NCI-H526 (cell line): ENCODE measurements around the gene CCDC137.

ENCODE experiments used
- DNase-seq, 2 experiments: peaks; one replicate each; lab custom pipeline; 2025; lab: John Stamatoyannopoulos, UW

Gene CCDC137

DNA sequence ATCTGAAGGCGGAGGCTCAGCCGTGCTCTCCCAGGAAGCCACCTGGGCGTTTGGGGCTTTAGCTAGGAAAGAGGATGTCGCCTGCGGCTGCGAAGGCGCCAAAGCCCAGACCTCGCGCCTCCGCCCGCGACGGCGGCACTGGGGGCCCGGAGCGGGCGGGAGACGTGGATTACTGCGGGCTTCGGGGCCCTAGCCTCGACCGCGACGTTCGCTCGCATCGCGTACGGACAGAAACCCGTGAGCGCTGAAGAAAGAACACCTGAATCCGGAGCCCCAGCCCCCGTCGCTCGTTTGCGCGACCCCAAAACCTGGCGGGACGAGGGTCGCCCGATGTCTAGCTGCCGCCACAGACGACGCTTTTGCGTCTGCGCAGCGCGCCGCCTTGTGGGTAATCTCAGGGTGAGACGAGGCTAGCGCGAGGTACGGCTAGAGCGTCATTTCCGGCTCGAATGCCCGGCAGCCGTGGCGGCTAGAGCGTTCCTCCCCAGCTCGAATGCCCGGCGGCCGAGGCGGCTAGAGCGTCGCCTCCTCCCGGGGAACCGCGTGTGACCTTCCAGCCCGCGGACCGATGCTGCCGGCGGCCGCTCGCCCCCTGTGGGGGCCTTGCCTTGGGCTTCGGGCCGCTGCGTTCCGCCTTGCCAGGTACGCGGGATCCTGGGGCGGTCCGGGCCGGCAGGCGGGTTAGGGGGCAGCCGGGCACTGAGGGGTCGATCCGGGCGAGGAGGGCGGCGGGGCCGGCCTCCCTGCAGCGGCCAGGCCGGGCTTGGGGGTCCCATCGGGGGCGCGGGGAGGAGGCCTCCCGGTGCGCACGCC is 36.6 kb downstream of the CCDC137 start, which contains the start of gene MRPL12:
TSS of gene MRPL12 (plus strand) at position 434 of the 813 bp plus-strand sequence. CDS start at position 569, 135 bp downstream.
- DNase-seq: peak; percentile 71 to 98

DNA sequence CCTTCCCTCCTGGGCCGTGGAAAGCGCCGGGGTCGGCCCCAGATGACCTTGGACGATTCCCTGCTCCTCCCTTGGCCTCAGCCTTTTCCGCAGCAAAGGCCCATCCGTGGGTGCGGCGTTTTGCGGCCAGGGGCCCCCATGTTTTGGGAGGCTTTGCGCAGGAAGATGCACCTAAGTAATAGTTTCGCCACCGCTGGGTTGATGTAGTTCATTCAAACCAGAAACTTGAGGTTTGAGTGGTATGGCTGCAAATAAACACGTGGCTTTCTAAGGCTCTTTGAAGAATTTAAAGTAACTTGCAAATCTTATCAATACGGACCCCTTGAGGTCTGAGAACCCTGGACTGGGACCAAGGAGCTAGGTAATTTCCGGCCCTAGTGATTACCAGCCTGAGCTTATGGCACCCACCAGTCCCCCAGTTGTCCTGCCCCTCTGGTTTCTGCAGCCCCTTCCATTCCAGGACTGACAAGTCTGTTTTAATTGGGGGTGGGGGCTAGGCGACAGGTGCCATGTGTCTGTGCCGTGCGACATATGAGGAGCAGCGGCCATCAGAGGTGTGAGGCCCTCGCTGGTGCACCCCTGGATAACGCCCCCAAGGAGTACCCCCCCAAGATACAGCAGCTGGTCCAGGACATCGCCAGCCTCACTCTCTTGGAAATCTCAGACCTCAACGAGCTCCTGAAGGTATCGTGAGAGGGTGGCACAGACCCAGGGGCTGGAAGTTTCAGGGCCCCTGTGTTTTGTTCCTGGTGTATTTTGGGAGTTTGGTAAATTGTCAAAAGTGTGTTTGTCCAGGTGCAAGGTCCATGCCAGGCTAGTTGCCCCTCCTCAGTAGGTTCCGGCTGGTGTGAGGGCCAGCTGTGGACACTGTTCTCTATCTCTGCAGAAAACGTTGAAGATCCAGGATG is 37.5 kb downstream of the CCDC137 start:
- DNase-seq: no peak

GRCh38 chr17:81705518-81706231 is 39.1 kb downstream of the CCDC137 start:
- no peak for DNase-seq

- no peak for DNase-seq
Observed at GRCh38 chr17:81706232-81706611, 39.7 kb downstream of the CCDC137 start.

- no peak for DNase-seq
Observed at GRCh38 chr17:81706757-81707624, 40.5 kb downstream of the CCDC137 start.

DNA sequence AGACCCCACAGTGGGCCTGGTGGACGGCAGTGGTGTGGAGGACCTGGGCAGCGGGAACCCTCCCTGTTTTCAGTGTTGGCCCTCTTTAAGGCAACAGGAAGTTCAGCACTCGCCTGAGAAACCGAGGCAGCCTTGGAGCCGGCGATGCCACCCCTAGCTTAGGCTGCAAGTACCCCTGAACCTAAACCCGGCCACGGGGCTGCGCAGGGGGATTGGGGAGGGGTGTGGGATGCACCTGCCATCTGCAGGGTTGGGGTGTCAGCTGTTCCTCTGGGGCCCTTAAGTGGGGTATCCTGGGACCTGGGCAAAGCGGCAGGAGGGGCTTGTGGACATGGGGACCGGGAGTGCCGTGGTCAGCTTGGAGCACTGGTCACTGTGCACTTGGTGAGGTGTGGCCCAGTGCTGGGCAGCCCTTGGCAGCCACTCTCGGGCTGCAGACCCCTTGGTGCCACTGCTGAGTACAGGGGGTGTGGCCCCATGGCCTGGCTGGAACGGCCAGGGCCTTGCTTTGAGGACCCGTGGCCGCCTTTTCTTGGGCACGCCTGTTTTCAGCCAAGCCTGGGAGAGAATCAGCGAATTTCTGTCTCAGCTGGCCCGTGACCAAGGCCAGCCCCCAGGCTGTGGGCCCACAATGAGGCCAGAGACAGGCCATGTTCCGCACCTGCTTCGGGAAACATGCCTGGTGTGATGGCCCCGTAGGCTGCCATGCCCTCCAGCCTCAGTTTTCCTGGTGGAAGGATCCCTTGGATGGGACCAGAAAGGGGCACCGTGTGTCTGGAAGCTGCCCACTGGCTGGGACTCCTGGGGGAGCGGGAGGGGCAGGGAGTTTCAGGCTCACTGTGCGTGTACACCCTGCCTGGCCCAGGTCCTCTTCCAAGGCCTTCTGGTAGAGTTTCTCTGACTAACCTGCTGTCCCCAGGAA is 41.4 kb downstream of the CCDC137 start:
- no peak for DNase-seq

DNA sequence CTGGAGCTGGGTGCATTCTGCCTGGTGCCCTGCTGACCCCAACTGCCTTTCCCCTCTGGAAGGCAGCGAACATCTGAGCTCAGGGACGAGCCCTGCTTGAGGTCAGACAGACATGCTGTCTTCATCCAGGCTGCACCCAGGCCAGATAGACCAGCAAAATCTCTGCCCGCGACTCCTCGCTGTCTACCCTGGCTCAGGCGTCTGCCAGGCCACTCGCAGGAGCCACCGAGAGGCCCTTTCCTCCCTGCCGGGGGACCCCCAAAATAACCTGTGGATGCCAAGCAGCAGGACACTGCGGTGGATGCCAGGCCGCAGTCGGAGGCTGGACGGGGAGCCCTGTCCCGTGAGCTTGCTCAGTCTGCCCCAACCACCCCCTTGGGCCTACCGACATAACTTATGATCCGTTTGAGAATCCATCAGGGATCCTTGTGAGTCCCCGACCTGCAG is 42.2 kb downstream of the CCDC137 start:
- DNase-seq: no peak

DNA sequence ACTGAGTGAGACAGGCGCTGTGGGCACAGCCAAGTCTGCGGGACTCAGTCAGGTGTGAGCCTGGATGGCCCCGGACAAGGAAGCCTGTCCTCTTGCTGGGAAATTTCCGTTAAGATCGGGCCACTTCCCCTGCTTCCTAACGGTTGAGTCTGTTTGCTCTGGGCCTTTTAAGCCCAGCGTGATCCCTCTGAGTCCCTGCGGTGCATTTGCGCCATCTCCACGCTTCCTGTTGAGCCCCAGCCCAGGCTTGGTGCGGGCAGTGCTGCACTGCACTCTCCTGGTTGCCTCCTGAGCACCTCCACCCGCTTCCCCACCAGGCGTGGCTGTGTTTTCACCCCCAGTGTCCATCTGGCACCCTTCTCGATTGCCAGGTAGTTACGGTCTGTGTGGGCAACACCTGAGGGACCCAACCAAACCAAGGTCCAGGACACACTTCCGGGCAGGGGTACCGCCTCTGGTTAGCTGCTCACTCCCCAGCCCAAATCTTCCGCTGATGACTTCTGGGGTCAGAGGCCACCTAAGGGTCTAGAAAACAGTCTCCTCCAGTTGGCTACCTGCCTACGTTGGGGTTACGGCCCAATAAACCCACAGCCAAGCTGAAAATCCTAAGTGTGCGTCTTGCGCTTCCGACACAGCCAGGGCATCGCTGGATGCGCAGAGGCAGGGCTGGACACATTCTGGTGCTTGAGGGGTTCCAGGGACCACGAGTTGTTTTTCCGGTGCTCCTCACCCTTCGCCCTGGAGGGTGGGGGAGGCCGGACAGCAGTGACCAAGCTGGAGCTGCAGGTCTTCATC is 44.2 kb downstream of the CCDC137 start:
- peak in 1 of 2 experiments; percentile 33 for DNase-seq

DNA sequence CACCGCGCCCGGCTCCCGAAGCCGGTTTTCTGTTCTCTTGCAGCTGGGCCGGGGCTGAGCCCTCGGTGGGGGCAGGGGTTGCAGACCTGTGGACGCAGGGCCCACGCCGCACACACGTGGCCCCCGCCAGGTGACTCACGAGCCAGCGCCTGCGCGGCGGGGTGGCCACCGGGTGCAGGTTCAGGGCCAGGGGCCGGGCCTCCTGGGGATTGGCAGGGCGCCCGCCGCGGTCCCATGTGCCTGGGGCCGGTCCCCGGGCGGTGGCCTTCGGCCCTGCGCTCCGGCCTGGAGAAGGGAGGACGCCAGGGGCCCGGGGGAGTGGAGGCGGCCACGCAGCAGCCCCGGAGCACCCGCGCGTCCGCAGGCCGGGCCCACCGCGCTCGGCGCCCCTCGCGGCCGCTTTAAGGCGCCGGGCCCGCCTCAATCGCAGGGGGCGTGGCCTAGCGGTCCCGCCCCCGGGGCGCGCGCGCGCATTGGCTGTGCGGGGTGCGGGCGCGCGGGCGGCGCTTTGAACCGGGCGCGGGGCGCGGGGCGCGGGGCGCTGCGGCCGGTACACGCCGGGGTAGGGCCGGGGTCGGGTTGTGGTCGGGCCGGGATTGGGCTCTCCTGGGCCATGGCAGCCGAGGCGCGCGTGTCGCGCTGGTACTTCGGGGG is 45.4 kb downstream of the CCDC137 start, which contains the start of gene SLC25A10:
TSS of gene SLC25A10 (plus strand) at position 471 of the 654 bp plus-strand sequence. CDS start at position 614, 143 bp downstream.
- DNase-seq: peak; percentile 62 to 91

DNA sequence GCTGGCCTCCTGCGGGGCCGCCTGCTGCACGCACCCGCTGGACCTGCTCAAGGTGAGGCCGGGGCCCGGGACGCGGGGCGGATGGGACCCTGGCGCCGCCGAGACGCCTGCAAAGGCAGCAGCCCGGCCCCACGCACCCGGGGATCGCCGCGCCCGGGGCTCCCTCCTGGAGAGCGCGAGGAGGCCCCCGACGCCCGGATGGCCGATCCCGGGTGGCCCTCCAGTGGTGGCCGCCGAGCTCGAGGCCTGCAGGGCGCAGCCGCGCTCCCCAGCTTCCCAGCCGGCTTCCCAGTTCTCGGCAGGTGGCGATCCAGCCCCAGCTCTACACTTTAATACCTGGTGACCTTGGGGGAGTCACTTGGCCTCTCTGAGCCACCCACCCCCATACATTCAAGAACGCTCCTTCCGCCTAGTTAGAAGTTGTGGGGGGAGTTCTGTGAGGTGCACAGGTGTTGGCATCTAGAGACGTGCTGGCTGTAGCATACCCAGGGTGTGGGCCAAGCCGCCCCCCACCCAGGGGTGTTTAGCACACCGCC is 46.0 kb downstream of the CCDC137 start:
- peak; percentile 46 to 75 for DNase-seq

DNA sequence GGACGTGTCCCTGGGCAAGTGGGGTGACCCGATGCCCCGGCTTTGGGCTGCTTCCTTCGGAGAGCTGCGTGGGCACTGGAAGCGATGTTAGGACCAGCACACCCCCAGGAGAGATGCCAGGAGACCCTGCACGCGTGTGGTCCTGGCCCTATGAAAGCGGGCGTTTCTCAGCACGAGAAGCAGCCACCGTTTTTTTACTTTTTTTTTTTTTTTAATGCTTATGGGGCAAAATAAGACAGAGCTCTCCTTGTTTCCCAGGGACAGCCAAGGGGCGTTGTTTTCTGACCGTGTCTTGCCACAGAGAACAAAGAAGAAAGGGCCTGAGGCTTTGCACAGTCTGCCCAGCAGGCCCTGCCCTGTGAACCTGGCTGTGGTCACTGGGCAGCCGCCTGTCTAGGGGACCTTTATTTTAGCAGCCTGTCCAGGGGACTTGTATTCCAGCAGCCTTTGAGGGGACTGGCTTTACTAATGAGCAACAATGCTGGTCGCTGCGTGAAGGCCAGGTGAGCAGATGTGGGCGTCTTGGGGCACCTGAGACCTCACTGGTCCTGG is 46.5 kb downstream of the CCDC137 start:
- DNase-seq: no peak

- peak in 1 of 2 experiments; percentile 54 for DNase-seq
Observed at GRCh38 chr17:81713556-81714411, 47.2 kb downstream of the CCDC137 start.

- no peak for DNase-seq
Observed at GRCh38 chr17:81714412-81715106, 48.0 kb downstream of the CCDC137 start.

- no peak for DNase-seq
Observed at GRCh38 chr17:81715107-81715871, 48.8 kb downstream of the CCDC137 start.

GRCh38 chr17:81715872-81716673 is 49.5 kb downstream of the CCDC137 start:
- no peak for DNase-seq
